Umbilical cord (tissue), 2 donors: ENCODE measurements around the gene ANKRD52. TPM values are rescaled to one million over a fixed set of nuclear protein-coding genes. Genes with fewer than 3 reads are reported as not detected.

Source experiments
- DNase-seq: peaks from one replicate; pipeline ENCODE4 v3.0.0-alpha.2; 2015; ENCODE audit warnings: low spot score
- total RNA-seq: library from RNA; depleted of rRNA; stranded (reverse); fragments of >200 nt; gene quantifications from one replicate; pipeline ENCODE4 v1.2.3, GENCODE V29; 2014; ENCODE audit warnings: low replicate concordance; ENCODE audit not compliant: insufficient read depth

The ANKRD52 gene
- total RNA-seq, 1 donor from 2014 or later, result 5.1 TPM

GRCh38 chr12:56208006-56208405 is 50.2 kb downstream of the ANKRD52 start:
- no peak for DNase-seq

- DNase-seq, result peak; percentile 37
These were observed 51.6 kb downstream of the ANKRD52 start for GRCh38 chr12:56206452-56207166.

- no peak for DNase-seq
These were observed 52.7 kb downstream of the ANKRD52 start for GRCh38 chr12:56205445-56205844.

GRCh38 chr12:56204275-56204674 is 53.9 kb downstream of the ANKRD52 start:
- DNase-seq, result no peak

- DNase-seq, result no peak
These were observed 55.3 kb downstream of the ANKRD52 start for GRCh38 chr12:56202838-56203237.

GRCh38 chr12:56202366-56202765 is 55.8 kb downstream of the ANKRD52 start:
- DNase-seq, result no peak

GRCh38 chr12:56198836-56199235 is 59.3 kb downstream of the ANKRD52 start:
- no peak for DNase-seq

GRCh38 chr12:56197921-56198635 is 60.1 kb downstream of the ANKRD52 start:
- no peak for DNase-seq

GRCh38 chr12:56196818-56197550 is 61.2 kb downstream of the ANKRD52 start:
- DNase-seq, result peak; percentile 87

GRCh38 chr12:56193025-56193578 is 65.1 kb downstream of the ANKRD52 start:
- peak; percentile 91 for DNase-seq

- DNase-seq, result no peak
These were observed 65.6 kb downstream of the ANKRD52 start for GRCh38 chr12:56192582-56192981.

- no peak for DNase-seq
These were observed 67.5 kb downstream of the ANKRD52 start for GRCh38 chr12:56190695-56191155.

- peak; percentile 92 for DNase-seq
These were observed 68.1 kb downstream of the ANKRD52 start for GRCh38 chr12:56189918-56190694.

GRCh38 chr12:56189099-56189917 is 68.9 kb downstream of the ANKRD52 start, which contains the start of gene SMARCC2:
Gene SMARCC2 (minus strand): TSS chr12:56189483. CDS start chr12:56189461, 22 bp downstream.
- DNase-seq, result peak; percentile 88

- DNase-seq, result no peak
These were observed 69.4 kb downstream of the ANKRD52 start for GRCh38 chr12:56188778-56189098.

GRCh38 chr12:56188131-56188777 is 69.9 kb downstream of the ANKRD52 start:
- DNase-seq, result peak; percentile 52
